Tibial nerve (tissue), 4 donors: ENCODE measurements around the gene MAP2K6. TPM values are rescaled to one million over a fixed set of nuclear protein-coding genes. Genes with fewer than 3 reads are reported as not detected.

Source experiments
- DNase-seq, 2 donors: peaks; one replicate each; pipeline ENCODE4 v3.0.0-alpha.2; 2019; ENCODE audit warnings: low spot score in 2 of 2
- H3K27ac ChIP-seq, 4 donors: fragments of 200-600 bp; sonication (generic) in 3 of 4; one replicate each; pipeline ENCODE4 v1.5.1; 2017 to 2019; ENCODE audit warnings: mild to moderate bottlenecking in 1 of 4
- H3K27me3 ChIP-seq, 2 donors: fragments of 200-600 bp; sonication (generic) in 1 of 2; one replicate each; pipeline versions ENCODE4 v1.5.1 to v1.6.0; 2017 to 2019
- H3K36me3 ChIP-seq, 3 donors: fragments of 200-600 bp; sonication (generic); one replicate each; pipeline ENCODE4 v1.5.1; 2018 to 2019
- H3K4me1 ChIP-seq, 4 donors: fragments of 200-600 bp; sonication (generic) in 3 of 4; one replicate each; pipeline ENCODE4 v1.5.1; 2017 to 2019
- H3K4me3 ChIP-seq, 4 donors: fragments of 200-600 bp; sonication (generic) in 3 of 4; one replicate each; pipeline ENCODE4 v1.5.1; 2017 to 2019; ENCODE audit warnings: mild to moderate bottlenecking in 1 of 4, moderate library complexity in 1 of 4
- H3K9me3 ChIP-seq, 4 donors: fragments of 200-600 bp; sonication (generic) in 3 of 4; one replicate each; pipeline ENCODE4 v1.5.1; 2017 to 2019
- CTCF ChIP-seq, 5 experiments: fragments of 200-600 bp in 3 of 5; fragments of 450-650 bp in 2 of 5; sonication (generic) in 3 of 5; IDR thresholded peaks; one replicate each; pipeline ENCODE4 v1.5.1; 2016 to 2019; ENCODE audit warnings: antibody characterized with exemption in 5 of 5, mild to moderate bottlenecking in 3 of 5, moderate library complexity in 2 of 5
- EP300 ChIP-seq, 2 donors: sonication (generic); formaldehyde crosslinking; IDR thresholded peaks; one replicate each; pipeline ENCODE4 v1.6.1; 2017; ENCODE audit warnings: antibody characterized with exemption in 2 of 2, mild to moderate bottlenecking in 1 of 2
- POLR2A ChIP-seq, 2 donors: fragments of 450-650 bp; IDR thresholded peaks; one replicate each; pipeline ENCODE4 v1.6.1; 2017; ENCODE audit warnings: antibody characterized with exemption in 2 of 2, mild to moderate bottlenecking in 2 of 2, moderate library complexity in 2 of 2
- WGBS, 2 donors: methylation state at CpG; one replicate each; pipeline ENCODE4 v1.1.5; 2018; 5-methylcytosine and 5-hydroxymethylcytosine counted together
- total RNA-seq, 4 donors: library from RNA; depleted of rRNA; stranded (reverse); fragments of >200 nt; gene quantifications; one replicate each; pipeline ENCODE4 v1.1.0, GENCODE V29; 2016

The MAP2K6 gene
- total RNA-seq, 4 donors from 2014 or later, result 9.8 to 30.3 (median 22.8) TPM

- H3K9me3 ChIP-seq, result no peaks in the 10 kb centered on the region
- no peak overlapping the region for H3K27ac ChIP-seq
- H3K4me3 ChIP-seq, result no peak overlapping the region
- H3K36me3 ChIP-seq, result no peaks in the 10 kb centered on the region
- no peaks in the 10 kb centered on the region for H3K27me3 ChIP-seq
- WGBS, 2 donors, result 78 to 81% methylated on average over 3 of the region's 3 CpGs
- peaks cover 0 to 23% (median 0%) of the 10 kb centered on the region in 4 donors for H3K4me1 ChIP-seq
- TF ChIP-seq EP300 (IDR thresholded peaks at IDR 0.05) (no peak), CTCF (IDR thresholded peaks at IDR 0.05) (no peak), POLR2A (IDR thresholded peaks at IDR 0.05) (no peak)
- no peak for DNase-seq
Measured at GRCh38 chr17:69433093-69433492, 18.6 kb downstream of the MAP2K6 start.

GRCh38 chr17:69434164-69434579 lies 19.7 kb downstream of the MAP2K6 start:
- peaks cover 0 to 20% (median 0%) of the 10 kb centered on the region in 4 donors for H3K4me1 ChIP-seq
- H3K4me3 ChIP-seq, result no peak overlapping the region
- TF ChIP-seq CTCF (IDR thresholded peaks at IDR 0.05) (no peak), EP300 (IDR thresholded peaks at IDR 0.05) (peak in 1 of 2 donors; percentile 24)
- H3K27me3 ChIP-seq, result no peaks in the 10 kb centered on the region
- 20 to 24% methylated on average over 3 of the region's 3 CpGs for WGBS, 2 donors
- H3K27ac ChIP-seq, result peak overlapping the region in 2 of 4 donors; percentile 29 to 50
- peaks cover 0 to 4% (median 0%) of the 10 kb centered on the region in 3 donors for H3K36me3 ChIP-seq
- no peak for DNase-seq
- H3K9me3 ChIP-seq, result no peaks in the 10 kb centered on the region

GRCh38 chr17:69435971-69436696 lies 21.6 kb downstream of the MAP2K6 start:
- no peak for DNase-seq
- peaks cover 0 to 14% (median 0%) of the 10 kb centered on the region in 3 donors for H3K36me3 ChIP-seq
- H3K27me3 ChIP-seq, result no peaks in the 10 kb centered on the region
- H3K4me3 ChIP-seq, result no peak overlapping the region
- no peak overlapping the region for H3K27ac ChIP-seq
- TF ChIP-seq POLR2A (IDR thresholded peaks at IDR 0.05), result no peak
- 61 to 72% methylated on average over 5 of the region's 5 CpGs for WGBS, 2 donors
- peaks cover 0 to 20% (median 0%) of the 10 kb centered on the region in 4 donors for H3K4me1 ChIP-seq
- H3K9me3 ChIP-seq, result peaks cover 0 to 13% (median 2%) of the 10 kb centered on the region in 4 donors

GRCh38 chr17:69437475-69437874 lies 23.0 kb downstream of the MAP2K6 start:
- peaks cover 0 to 16% (median 2%) of the 10 kb centered on the region in 4 donors for H3K9me3 ChIP-seq
- peaks cover 0 to 20% (median 0%) of the 10 kb centered on the region in 4 donors for H3K4me1 ChIP-seq
- H3K36me3 ChIP-seq, result peaks cover 0 to 14% (median 0%) of the 10 kb centered on the region in 3 donors
- 93 to 100% methylated on average over 1 of the region's 1 CpG for WGBS, 2 donors
- DNase-seq, result no peak
- no peak for TF ChIP-seq CTCF (IDR thresholded peaks at IDR 0.05)
- TF ChIP-seq EP300 (IDR thresholded peaks at IDR 0.05), result no peak
- no peak for TF ChIP-seq POLR2A (IDR thresholded peaks at IDR 0.05)
- no peak overlapping the region for H3K27ac ChIP-seq
- no peak overlapping the region for H3K4me3 ChIP-seq
- no peaks in the 10 kb centered on the region for H3K27me3 ChIP-seq

- 83 to 95% methylated on average over 4 of the region's 4 CpGs for WGBS, 2 donors
- Histone ChIP-seq H3K9me3 (peaks cover 0 to 16% (median 2%) of the 10 kb centered on the region in 4 donors), H3K27me3 (no peaks in the 10 kb centered on the region), H3K36me3 (peaks cover 0 to 14% (median 0%) of the 10 kb centered on the region in 3 donors), H3K27ac (no peak overlapping the region), H3K4me1 (peaks cover 0 to 20% (median 0%) of the 10 kb centered on the region in 4 donors), H3K4me3 (no peak overlapping the region)
- DNase-seq, result no peak
- TF ChIP-seq CTCF (IDR thresholded peaks at IDR 0.05) (no peak), EP300 (IDR thresholded peaks at IDR 0.05) (no peak), POLR2A (IDR thresholded peaks at IDR 0.05) (no peak)
Measured at GRCh38 chr17:69438776-69439175, 24.3 kb downstream of the MAP2K6 start.
